ENCODE results near the gene TTLL13.
A peak's percentile ranks its signal among the peaks of the same experiment; 100 is the strongest.
"Not testable (repeated sequence)": the region's sequence is repeated elsewhere in the genome, so short reads cannot be mapped to it uniquely, and the experiment has no call there.

Gene TTLL13

GRCh38 chr15:90291679-90292356, 42.5 kb downstream of the TTLL13 start:
- DNase-seq = no peak

GRCh38 chr15:90293040-90293810, 43.9 kb downstream of the TTLL13 start:
- DNase-seq = peak; percentile 39 to 42

- DNase-seq = no peak
Measured at GRCh38 chr15:90294159-90294558, 44.8 kb downstream of the TTLL13 start.

- DNase-seq = no peak
Measured at GRCh38 chr15:90294601-90295269, 45.4 kb downstream of the TTLL13 start.

- DNase-seq = no peak
Measured at GRCh38 chr15:90295270-90295648, 45.9 kb downstream of the TTLL13 start.

GRCh38 chr15:90296316-90296884, 47.0 kb downstream of the TTLL13 start:
- DNase-seq = not testable (repeated sequence)

GRCh38 chr15:90297021-90297420, 47.7 kb downstream of the TTLL13 start:
- DNase-seq = no peak

DNA sequence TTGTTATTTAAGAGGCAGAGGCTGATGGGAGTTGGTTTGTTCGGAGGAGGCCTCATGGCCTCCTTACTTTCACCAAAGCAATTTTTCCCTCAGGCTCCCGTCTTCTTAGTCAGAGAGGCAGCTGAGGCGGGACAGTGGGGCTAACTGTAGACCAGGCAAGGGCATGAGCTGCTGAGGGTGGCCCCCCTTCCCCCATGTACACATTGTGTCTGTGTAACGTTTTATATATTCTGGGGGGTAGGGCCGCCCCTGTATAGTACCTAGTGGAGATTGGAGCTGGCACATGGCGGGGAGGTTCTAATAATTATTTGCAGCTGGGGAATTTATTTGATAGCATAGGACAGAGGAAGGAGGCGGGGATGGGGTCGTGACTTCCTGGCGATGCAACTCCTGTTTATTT, 51.2 kb downstream of the TTLL13 start:
- DNase-seq = no peak

GRCh38 chr15:90300988-90301706, 51.8 kb downstream of the TTLL13 start:
- DNase-seq = peak; percentile 9 to 27

DNA sequence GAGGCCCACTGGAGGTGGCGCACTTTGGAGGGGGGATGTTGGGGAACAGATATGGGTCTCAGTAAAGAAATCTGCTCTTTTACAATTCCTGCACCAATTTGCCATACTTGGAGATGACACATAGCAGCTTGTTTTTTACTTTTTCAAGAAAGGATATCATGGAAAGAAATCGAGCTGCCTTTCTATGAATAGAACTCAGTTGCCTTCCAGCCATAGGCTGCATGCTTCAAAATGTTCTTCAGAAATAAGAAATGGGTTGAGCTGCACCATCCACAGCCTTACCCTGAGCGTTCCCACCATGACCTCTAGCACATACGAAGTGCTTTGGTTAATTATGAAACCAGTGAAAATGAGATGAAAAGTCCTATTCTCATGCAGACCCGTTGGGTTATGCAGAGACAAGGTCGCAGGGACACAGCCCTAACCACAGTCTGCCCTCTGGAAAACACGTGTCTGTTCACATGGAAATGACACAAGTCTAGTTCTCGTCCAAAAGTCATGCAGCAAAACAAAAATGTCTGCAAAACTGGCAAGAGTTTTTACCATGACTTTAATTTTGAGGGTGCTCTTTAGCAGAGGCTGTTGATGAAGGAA, 52.4 kb downstream of the TTLL13 start:
- DNase-seq = no peak

- not testable (repeated sequence) for DNase-seq
Measured at GRCh38 chr15:90305355-90305754, 56.0 kb downstream of the TTLL13 start.

DNA sequence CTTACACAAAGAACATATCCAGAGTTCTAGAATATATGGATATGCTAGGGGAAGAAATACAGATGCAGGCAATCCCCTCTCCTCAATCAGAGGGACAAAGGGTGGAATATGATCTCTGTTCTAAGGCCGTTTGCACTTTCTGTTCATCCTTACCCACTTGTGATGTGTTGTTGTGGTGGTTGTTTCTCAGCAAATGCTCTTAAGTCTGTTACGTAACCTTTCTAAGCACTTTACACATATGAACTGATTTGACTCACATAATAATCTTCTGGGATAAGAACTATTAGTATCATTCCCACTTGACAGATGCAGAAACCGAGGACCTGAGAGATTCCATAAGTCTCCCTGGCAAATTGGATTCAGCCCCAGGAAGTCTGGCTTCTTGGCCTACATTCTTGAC, 56.6 kb downstream of the TTLL13 start:
- DNase-seq = no peak

- peak in 1 of 2 experiments; percentile 23 for DNase-seq
Measured at GRCh38 chr15:90306560-90306959, 57.2 kb downstream of the TTLL13 start.

GRCh38 chr15:90307661-90308060, 58.3 kb downstream of the TTLL13 start:
- no peak for DNase-seq

- no peak for DNase-seq
Measured at GRCh38 chr15:90309020-90309419, 59.7 kb downstream of the TTLL13 start.

Data from AML-193 (cell line).